PFSK-1 (cell line): Measurements from ENCODE around the gene RASSF1.

Experiments used
- POLR2AphosphoS5 ChIP-seq: IDR thresholded peaks from 2 replicates; pipeline ENCODE4 v1.6.1; 2012; ENCODE audit warnings: low read depth, mild to moderate bottlenecking, control low read depth, low read length, moderate library complexity
- REST ChIP-seq, 2 experiments: IDR thresholded peaks; 2 replicates each; pipeline versions ENCODE4 v1.6.1 to v1.8.0; 2011 to 2012; ENCODE audit warnings: low read depth in 2 of 2, low read length in 2 of 2, control low read depth in 1 of 2, inconsistent platforms in 1 of 2, mild to moderate bottlenecking in 1 of 2, moderate library complexity in 1 of 2; ENCODE audit not compliant: insufficient read depth in 1 of 2

GRCh38 chr3:50323614-50324199 is 16.9 kb downstream of the RASSF1 start:
- no peak for TF ChIP-seq REST (IDR thresholded peaks at IDR 0.05; ENCODE audit: insufficient read depth in 1 of 2, low read depth in 2 of 2, low read length in 2 of 2)
- no peak for TF ChIP-seq POLR2AphosphoS5
